Stimulated activated CD4-positive, alpha-beta T cell treated with anti-CD3 and anti-CD28 coated beads, Interleukin-4, amount 100 ng/mL, for 1 hour (primary cell): ENCODE measurements around the gene IL27RA.
"Not testable (repeated sequence)": the region's sequence is repeated elsewhere in the genome, so short reads cannot be mapped to it uniquely, and the experiment has no call there.

Experiments
- DNase-seq: peaks from one replicate; pipeline ENCODE4 v3.0.0-alpha.2; 2020

IL27RA gene

GRCh38 chr19:14000691-14001375 is 30.7 kb upstream of the IL27RA start:
- DNase-seq = no peak

DNA sequence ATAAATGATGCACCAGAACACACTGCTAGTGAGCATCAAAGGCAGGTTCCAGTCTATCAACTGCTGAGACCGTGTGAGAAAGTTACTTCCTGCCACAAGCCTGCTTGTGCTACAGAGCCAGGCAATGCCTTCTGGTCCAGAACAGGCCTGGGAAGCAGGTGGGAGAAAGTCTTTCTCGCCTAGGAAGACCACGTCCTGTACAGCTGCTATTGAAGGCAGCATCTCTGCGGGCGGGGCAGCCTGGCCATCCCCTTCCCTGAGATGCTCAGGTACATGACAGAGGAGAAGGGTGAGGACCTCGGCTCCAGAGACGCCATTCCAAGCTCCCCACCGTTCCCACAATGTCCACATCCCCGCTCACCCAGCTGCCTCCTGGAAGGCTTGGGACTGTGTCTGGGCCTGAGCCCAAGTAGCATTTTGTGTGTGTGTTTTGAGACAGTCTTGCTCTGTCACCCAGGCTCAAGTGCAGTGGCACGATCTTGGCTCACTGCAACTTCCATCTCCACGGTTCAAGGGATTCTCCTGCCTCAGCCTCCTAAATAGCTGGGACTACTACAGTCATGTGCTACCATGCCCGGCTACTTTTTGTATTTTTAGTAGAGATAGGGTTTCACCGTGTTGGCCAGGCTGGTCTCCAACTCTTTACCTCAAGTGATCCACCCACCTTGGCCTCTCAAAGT is 28.9 kb upstream of the IL27RA start:
- no peak for DNase-seq

GRCh38 chr19:14003251-14004055 is 28.1 kb upstream of the IL27RA start:
- DNase-seq = no peak

- no peak for DNase-seq
Observed at GRCh38 chr19:14004619-14005348, 26.8 kb upstream of the IL27RA start.

GRCh38 chr19:14005349-14006084 is 26.0 kb upstream of the IL27RA start:
- DNase-seq = peak; percentile 88

- peak; percentile 100 for DNase-seq
Observed at GRCh38 chr19:14006085-14006765, 25.3 kb upstream of the IL27RA start, which contains the start of gene RFX1. Gene RFX1, minus strand, starts transcription at chr19:14006320. Its CDS starts 12,477 bp downstream, at chr19:13993843.

DNA sequence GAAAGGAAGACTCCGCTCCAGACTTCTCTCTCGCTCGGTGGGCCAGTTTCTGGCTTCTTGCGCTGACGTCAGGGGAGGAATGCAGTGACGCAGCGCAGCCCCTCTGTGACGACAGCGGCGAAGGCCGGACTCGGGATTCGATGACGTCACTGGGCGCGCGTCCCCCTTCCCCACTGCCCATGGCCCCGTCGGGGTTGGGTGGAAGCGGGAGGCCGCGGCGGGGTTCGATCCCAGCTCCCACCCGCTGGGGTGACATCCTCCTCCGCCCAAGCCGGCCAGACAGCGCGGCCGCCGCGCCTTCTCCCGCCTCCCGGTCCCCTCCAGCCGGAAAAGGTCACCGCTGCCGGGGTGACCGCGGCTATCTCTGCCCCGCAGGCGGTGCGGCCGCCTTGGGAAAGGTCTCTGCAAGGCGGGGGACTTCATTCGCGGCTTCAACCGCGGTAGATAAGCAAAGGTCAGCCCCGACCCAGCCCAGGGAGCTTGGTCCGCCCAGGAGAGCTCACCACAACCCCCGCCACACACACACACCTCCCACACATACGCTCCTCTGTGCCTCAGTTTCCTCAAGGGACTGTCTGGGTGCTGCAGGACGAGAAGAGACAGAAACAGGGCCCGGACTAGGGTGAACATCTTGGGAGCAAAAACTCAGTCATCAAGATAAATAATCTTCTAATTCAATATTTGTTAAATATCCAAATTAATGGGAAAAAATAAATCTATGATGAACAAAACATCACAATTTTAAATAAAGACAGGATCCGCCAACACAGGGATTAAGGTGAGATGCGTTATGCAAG is 24.6 kb upstream of the IL27RA start:
- DNase-seq = no peak

DNA sequence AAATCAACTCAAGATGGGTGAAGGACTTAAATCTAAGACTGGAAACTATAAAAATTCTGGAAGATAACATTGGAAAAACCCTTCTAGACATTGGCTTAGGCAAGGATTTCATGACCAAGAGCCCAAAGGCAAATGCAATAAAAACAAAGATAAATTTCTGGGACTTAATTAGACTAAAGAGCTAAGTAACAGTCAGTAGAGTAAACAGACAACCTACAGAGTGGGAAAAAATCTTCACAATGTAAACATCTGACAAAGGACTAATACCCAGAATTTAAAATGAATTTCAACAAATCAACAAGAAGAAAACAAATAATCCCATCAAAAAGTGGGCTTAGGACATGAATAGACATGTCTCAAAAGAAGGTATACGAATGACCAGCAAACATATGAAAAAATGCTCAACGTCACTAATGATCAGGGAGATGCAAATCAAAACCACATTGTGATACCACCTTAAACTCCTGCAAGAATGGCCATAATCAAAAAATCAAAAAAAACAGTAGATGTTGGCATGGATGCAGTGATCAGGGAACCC is 19.1 kb upstream of the IL27RA start:
- no peak for DNase-seq

GRCh38 chr19:14015524-14016035 is 16.0 kb upstream of the IL27RA start:
- DNase-seq = no peak

GRCh38 chr19:14019100-14019499 is 12.5 kb upstream of the IL27RA start:
- DNase-seq = no peak

DNA sequence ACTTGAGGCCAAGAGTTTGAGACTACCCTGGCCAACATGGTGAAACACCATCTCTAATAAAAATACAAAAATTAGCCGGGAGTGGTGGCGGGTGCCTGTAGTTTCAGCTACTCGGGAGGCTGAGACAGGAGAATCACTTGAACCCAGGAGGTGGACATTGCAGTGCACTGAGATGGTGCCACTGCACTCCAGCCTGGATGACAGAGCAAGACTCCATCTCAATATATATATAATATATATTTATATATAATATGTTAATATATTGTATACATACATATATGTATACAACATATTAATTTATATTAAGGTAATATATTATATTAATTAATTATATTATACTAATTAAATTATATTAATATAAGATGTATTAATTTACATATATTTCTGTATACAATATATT is 11.8 kb upstream of the IL27RA start:
- DNase-seq = not testable (repeated sequence)

- no peak for DNase-seq
Observed at GRCh38 chr19:14021474-14021873, 10.1 kb upstream of the IL27RA start.

DNA sequence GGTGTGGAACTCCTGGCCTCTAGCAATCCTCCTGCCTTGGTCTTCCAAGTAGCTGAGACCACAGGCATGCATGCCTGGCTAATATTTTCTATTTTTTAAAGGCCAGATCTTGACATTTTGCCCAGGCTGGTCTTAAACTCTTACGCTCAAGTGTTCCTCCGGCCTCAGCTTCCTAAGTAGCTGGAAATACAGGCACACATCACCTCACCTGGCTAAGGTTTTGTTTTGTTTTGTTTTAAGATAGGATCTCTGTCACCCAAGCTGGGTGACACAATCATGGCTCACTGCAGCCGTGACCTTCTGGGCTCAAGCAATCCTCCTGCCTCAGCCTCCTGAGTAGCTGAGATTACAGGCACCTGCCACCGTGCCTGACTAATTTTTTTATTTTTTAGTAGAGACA is 9.1 kb upstream of the IL27RA start:
- DNase-seq = no peak

DNA sequence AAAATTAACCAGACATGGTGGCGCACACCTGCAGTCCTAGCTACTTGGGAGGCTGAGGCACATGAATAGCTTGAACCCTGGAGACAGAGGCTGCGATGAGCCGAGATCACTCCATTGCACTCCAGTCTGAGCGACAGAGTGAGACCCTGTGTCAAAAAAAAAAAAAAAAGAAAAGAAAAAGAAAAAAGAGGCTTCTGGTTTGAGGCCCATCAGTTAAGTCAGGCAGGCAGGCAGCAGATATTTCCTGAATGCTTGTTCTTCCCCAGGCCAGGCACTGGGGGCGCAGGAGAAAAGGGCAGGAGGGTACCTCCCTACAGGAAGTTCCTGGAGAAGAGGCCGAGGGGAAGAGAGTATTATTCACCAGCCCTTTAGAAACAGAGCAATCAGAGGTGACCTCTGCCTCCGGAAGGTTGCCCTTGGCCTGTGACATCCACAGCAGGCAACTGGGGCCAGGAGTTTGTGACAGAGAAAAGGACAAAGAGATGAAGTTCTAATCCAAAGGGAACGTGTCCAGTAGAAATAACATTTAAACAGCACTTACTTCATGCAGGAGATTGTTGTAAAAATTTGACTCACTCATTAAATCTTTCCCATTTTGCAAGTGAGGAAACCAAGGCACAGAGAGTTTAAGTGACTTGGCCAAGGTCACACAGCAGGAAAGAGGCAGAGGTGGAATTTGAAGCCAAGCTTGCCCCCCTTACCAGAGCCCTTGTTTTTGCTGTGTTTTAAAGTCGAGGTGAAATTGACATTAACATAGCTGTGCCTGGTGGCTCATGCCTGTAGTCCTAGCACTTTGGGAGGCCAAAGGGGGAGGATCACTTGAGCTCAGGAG is 7.9 kb upstream of the IL27RA start:
- DNase-seq = no peak

- DNase-seq = not testable (repeated sequence)
Observed at GRCh38 chr19:14026652-14027192, 4.8 kb upstream of the IL27RA start.

GRCh38 chr19:14027856-14028450 is 3.6 kb upstream of the IL27RA start, which contains the start of gene RLN3:
Gene RLN3, plus strand, starts transcription at chr19:14028148. Its CDS starts 57 bp downstream, at chr19:14028205.
- no peak for DNase-seq

DNA sequence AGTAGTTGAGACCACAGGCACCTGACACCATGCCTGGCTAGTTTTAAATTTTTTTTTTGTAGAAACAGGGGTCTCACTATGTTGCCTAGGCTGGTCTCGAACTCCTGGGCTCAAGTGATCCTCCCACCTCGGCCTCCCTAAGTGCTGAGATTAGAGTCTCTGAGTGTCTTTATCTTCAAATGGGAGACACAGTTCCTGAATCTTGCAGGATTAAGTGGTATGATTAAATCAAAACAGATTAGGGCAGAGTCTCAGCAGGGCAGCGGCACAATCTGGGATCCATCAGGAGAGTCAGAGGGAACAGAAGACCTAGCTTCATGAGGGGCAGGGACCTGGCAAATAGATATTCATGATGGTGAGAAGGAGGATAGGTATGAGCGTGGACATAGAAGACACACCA is 2.7 kb upstream of the IL27RA start:
- DNase-seq = no peak

GRCh38 chr19:14030997-14031718 is 404 bp upstream of the IL27RA start:
- DNase-seq = no peak
